Thoracic aorta (tissue), 2 donors: ENCODE measurements around the gene GNG7. TPM values are rescaled to one million over a fixed set of nuclear protein-coding genes. Genes with fewer than 3 reads are reported as not detected.

Experiments used
- ATAC-seq: fragments of 150-250 bp; one replicate; pipeline ENCODE4 v1.8.0; 2017; ENCODE audit warnings: low read depth; ENCODE audit not compliant: insufficient number of reproducible peaks, low FRiP score
- DNase-seq: peaks from one replicate; pipeline ENCODE4 v3.0.0-alpha.2; 2020; ENCODE audit warnings: low spot score
- H3K27ac ChIP-seq, 2 donors: fragments of 200-600 bp; sonication (generic); 1 replicate in 1 of 2; 2 replicates in 1 of 2; pipeline ENCODE4 v1.5.1; 2016; ENCODE audit warnings: mild to moderate bottlenecking in 2 of 2, moderate library complexity in 2 of 2
- H3K27me3 ChIP-seq: fragments of 200-600 bp; sonication (generic); replicated peaks from 2 replicates; pipeline ENCODE4 v1.6.0; 2016; ENCODE audit warnings: mild to moderate bottlenecking; ENCODE audit not compliant: insufficient read depth
- H3K36me3 ChIP-seq: fragments of 200-600 bp; sonication (generic); one replicate; pipeline ENCODE4 v1.5.1; 2016
- H3K4me1 ChIP-seq, 2 donors: fragments of 200-600 bp; sonication (generic); 1 replicate in 1 of 2; 2 replicates in 1 of 2; pipeline versions ENCODE4 v1.5.1 to v1.6.0; 2016; ENCODE audit warnings: low read depth in 2 of 2, mild to moderate bottlenecking in 1 of 2; ENCODE audit not compliant: control insufficient read depth in 1 of 2
- H3K4me3 ChIP-seq: fragments of 200-600 bp; sonication (generic); 2 replicates; pipeline ENCODE4 v1.5.1; 2016; ENCODE audit warnings: mild to moderate bottlenecking
- H3K9me3 ChIP-seq: fragments of 200-600 bp; sonication (generic); 2 replicates; pipeline ENCODE4 v1.5.1; 2016
- total RNA-seq, 2 donors: library from RNA; depleted of rRNA; stranded (reverse); fragments of >200 nt; gene quantifications; one replicate each; pipeline versions ENCODE4 v1.1.0 to v1.2.3, GENCODE V29; 2016
- TF ChIP-seq, protein P1 (sequence below): fragments of 200-600 bp; sonication (generic); IDR thresholded peaks from one replicate; pipeline ENCODE4 v1.5.1; 2019; ENCODE audit warnings: antibody characterized with exemption

The GNG7 gene
- total RNA-seq, 2 donors from 2014 or later, result 2.3 to 3.2 TPM

DNA sequence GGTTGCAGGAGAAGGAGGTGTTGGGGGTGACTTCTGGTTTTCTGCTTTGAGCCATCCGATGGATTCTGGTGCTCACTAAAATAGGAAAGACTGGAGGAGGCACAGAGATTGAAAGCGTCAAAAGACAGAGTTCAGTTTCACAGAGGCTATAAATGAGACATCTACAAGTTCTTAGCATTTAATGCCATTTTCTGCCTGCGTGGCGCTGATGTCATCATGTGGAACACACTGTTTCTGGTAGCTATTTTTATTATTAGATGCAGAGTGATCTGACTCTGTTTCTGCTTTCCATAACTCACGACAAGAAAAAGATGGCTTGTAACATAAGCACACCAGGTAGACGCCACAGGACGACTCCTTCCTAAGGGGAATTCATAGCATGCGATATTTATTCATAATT is 40.6 kb upstream of the GNG7 start:
- Histone ChIP-seq H3K27me3 (no peaks in the 10 kb centered on the region), H3K4me3 (no peak overlapping the region), H3K36me3 (no peaks in the 10 kb centered on the region), H3K27ac (no peak overlapping the region), H3K4me1 (peaks cover 12 to 15% of the 10 kb centered on the region in 2 donors), H3K9me3 (no peaks in the 10 kb centered on the region)
- DNase-seq (no peak), ATAC-seq (no peak)
- TF ChIP-seq, protein P1, sequence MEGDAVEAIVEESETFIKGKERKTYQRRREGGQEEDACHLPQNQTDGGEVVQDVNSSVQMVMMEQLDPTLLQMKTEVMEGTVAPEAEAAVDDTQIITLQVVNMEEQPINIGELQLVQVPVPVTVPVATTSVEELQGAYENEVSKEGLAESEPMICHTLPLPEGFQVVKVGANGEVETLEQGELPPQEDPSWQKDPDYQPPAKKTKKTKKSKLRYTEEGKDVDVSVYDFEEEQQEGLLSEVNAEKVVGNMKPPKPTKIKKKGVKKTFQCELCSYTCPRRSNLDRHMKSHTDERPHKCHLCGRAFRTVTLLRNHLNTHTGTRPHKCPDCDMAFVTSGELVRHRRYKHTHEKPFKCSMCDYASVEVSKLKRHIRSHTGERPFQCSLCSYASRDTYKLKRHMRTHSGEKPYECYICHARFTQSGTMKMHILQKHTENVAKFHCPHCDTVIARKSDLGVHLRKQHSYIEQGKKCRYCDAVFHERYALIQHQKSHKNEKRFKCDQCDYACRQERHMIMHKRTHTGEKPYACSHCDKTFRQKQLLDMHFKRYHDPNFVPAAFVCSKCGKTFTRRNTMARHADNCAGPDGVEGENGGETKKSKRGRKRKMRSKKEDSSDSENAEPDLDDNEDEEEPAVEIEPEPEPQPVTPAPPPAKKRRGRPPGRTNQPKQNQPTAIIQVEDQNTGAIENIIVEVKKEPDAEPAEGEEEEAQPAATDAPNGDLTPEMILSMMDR, result no peak

GRCh38 chr19:2740314-2740656 is 37.8 kb upstream of the GNG7 start:
- ATAC-seq, result no peak
- Histone ChIP-seq H3K27ac (no peak overlapping the region), H3K4me3 (peak overlapping the region; percentile 92), H3K27me3 (no peaks in the 10 kb centered on the region), H3K4me1 (peaks cover 12 to 15% of the 10 kb centered on the region in 2 donors), H3K36me3 (no peaks in the 10 kb centered on the region), H3K9me3 (no peaks in the 10 kb centered on the region)
- DNase-seq, result no peak
- TF ChIP-seq, protein P1, result no peak

DNA sequence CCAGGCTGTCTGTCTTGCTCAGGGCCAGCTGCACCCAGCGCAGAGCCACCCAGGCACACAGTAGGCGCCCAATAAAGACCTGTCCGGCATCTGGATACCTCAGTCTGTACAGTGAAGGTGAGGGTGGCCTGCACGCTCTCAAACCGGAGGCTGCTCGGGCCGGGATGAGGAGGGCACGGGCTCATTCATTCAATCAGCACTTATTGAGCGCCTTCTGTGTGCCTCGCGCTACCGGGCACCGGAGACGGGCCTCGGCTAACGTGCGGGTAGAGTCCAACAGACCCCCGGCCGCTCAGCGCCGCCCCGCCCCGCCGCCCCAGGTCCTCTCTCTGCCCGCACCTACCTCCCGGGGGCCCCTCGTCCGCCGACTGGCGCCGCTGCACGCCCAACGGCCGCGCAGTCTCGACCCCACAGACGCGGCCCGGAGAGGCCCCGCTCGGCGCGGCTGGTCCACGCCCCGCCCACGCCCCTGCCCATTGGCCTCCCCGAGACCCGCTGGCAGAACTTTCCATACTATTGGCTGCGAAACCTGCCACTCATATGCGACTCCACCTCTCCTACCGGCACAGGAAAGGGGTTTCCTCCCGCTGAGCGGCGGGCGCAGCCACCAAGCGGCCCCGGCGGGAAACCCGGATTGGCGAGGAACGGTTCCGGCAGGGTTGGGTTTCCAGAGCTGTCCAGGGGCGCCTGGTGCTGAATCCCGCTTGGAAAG is 37.3 kb upstream of the GNG7 start, which contains the start of gene SLC39A3:
TSS of gene SLC39A3 (minus strand) at position 416 of the 712 bp plus-strand sequence. CDS start 2,760 bp downstream, outside the sequence.
- peaks cover 12 to 15% of the 10 kb centered on the region in 2 donors for H3K4me1 ChIP-seq
- H3K4me3 ChIP-seq, result peak within 1 kb of the TSS; percentile 92
- no peak within 1 kb of the TSS for H3K27ac ChIP-seq
- TF ChIP-seq, protein P1, result peak; percentile 35
- H3K36me3 ChIP-seq, result no peaks in the 10 kb centered on the region
- H3K9me3 ChIP-seq, result no peaks in the 10 kb centered on the region
- peak; percentile 96 for DNase-seq
- ATAC-seq, result peak; percentile 95
- H3K27me3 ChIP-seq, result no peaks in the 10 kb centered on the region

- ATAC-seq (no peak), DNase-seq (no peak)
- no peaks in the 10 kb centered on the region for H3K9me3 ChIP-seq
- H3K4me3 ChIP-seq, result no peak overlapping the region
- TF ChIP-seq, protein P1, result no peak
- H3K27ac ChIP-seq, result no peak overlapping the region
- H3K36me3 ChIP-seq, result peaks cover 18% of the 10 kb centered on the region
- H3K27me3 ChIP-seq, result no peaks in the 10 kb centered on the region
- peaks cover 12 to 15% of the 10 kb centered on the region in 2 donors for H3K4me1 ChIP-seq
Measured at GRCh38 chr19:2736550-2737190, 34.2 kb upstream of the GNG7 start.

DNA sequence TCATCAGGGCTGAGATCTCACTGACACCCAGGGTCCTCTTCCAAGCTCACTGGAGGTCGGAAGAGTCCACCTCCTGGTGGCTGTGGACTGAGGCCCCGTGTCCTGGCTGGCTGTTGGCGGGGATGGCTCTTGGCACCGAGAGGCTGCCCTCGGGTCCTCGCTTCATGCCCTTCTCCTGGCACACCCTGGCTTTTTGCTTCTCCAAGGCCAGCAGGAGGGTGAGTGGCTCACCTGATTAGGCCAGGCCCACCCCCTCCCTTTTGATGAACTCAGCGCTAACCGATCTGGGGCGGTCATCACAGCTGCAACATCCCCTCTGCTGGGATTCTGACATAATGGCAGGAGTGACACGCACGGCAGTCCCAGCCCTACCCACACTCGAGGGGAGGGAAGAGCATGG is 32.9 kb upstream of the GNG7 start:
- Histone ChIP-seq H3K36me3 (peaks cover 18% of the 10 kb centered on the region), H3K4me1 (peaks cover 12 to 15% of the 10 kb centered on the region in 2 donors), H3K27me3 (no peaks in the 10 kb centered on the region), H3K9me3 (no peaks in the 10 kb centered on the region), H3K4me3 (no peak overlapping the region), H3K27ac (no peak overlapping the region)
- TF ChIP-seq, protein P1, result no peak
- no peak for DNase-seq
- ATAC-seq, result no peak
